ENCODE measurements around the gene PSD2. TPM values are rescaled to one million over a fixed set of nuclear protein-coding genes. Genes with fewer than 3 reads are reported as not detected.

Gene PSD2
- total RNA-seq, 4 donors from 2014 or later, result 0.10 TPM; not detected in 3

DNA sequence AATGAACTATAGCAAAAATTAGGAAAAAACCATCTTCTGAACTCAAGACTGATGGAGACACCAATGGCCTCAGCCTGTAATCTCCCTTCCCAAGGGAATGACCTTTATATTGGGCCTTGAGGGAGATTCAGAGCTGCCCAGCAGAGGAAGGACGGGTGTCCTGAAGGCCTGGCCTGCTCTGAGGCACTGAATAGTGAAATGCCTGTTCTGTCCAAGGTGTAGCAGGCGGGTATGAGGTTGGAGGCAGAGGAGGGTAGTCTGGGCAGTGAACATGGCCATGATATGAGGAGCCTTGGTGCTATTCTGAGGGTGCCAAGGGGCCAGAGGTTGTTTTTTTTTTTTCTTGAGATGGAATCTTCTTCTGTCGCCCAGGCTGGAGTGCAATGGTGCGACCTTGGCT lies 25.0 kb downstream of the PSD2 start:
- Histone ChIP-seq H3K27me3 (no peaks in the 10 kb centered on the region), H3K9me3 (no peaks in the 10 kb centered on the region), H3K4me3 (no peak overlapping the region), H3K36me3 (no peaks in the 10 kb centered on the region), H3K27ac (no peak overlapping the region), H3K4me1 (no peaks in the 10 kb centered on the region)
- no peak for TF ChIP-seq POLR2A (IDR thresholded peaks at IDR 0.05)
- TF ChIP-seq, protein P1, sequence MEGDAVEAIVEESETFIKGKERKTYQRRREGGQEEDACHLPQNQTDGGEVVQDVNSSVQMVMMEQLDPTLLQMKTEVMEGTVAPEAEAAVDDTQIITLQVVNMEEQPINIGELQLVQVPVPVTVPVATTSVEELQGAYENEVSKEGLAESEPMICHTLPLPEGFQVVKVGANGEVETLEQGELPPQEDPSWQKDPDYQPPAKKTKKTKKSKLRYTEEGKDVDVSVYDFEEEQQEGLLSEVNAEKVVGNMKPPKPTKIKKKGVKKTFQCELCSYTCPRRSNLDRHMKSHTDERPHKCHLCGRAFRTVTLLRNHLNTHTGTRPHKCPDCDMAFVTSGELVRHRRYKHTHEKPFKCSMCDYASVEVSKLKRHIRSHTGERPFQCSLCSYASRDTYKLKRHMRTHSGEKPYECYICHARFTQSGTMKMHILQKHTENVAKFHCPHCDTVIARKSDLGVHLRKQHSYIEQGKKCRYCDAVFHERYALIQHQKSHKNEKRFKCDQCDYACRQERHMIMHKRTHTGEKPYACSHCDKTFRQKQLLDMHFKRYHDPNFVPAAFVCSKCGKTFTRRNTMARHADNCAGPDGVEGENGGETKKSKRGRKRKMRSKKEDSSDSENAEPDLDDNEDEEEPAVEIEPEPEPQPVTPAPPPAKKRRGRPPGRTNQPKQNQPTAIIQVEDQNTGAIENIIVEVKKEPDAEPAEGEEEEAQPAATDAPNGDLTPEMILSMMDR (IDR thresholded peaks at IDR 0.05 in 4 of 5, conservative IDR thresholded peaks at IDR 0.05 in 1 of 5), result no peak
- DNase-seq (no peak), ATAC-seq (peak in 1 of 2 donors; percentile 21)
- in situ Hi-C loops (cut with MboI; ENCODE audit: low sequenced_read_pairs in 4 of 4) (no loop called here), intact Hi-C loops (cut with DNase I; ENCODE audit: low total_unique reads) (no loop called here)

GRCh38 chr5:139821806-139822552 lies 26.4 kb downstream of the PSD2 start:
- Histone ChIP-seq H3K4me1 (no peaks in the 10 kb centered on the region), H3K27me3 (no peaks in the 10 kb centered on the region), H3K9me3 (no peaks in the 10 kb centered on the region), H3K27ac (no peak overlapping the region), H3K36me3 (no peaks in the 10 kb centered on the region), H3K4me3 (no peak overlapping the region)
- DNase-seq, result no peak
- in situ Hi-C loops (cut with MboI; ENCODE audit: low sequenced_read_pairs in 4 of 4) (no loop called here), intact Hi-C loops (cut with DNase I; ENCODE audit: low total_unique reads) (no loop called here)
- TF ChIP-seq, protein P1 (IDR thresholded peaks at IDR 0.05 in 4 of 5, conservative IDR thresholded peaks at IDR 0.05 in 1 of 5), result no peak
- TF ChIP-seq POLR2A (IDR thresholded peaks at IDR 0.05), result no peak
- no peak for ATAC-seq

- in situ Hi-C loops (cut with MboI; ENCODE audit: low sequenced_read_pairs in 4 of 4), result no loop called here
- TF ChIP-seq, protein P1 (IDR thresholded peaks at IDR 0.05 in 4 of 5, conservative IDR thresholded peaks at IDR 0.05 in 1 of 5), result no peak
- no peak for TF ChIP-seq POLR2A (IDR thresholded peaks at IDR 0.05)
- H3K27me3 ChIP-seq, result no peaks in the 10 kb centered on the region
These were observed 27.2 kb downstream of the PSD2 start for GRCh38 chr5:139822553-139823425.

GRCh38 chr5:139823757-139824355 lies 28.2 kb downstream of the PSD2 start:
- in situ Hi-C loops (cut with MboI; ENCODE audit: low sequenced_read_pairs in 4 of 4), result no loop called here
- H3K4me1 ChIP-seq, result no peaks in the 10 kb centered on the region

More at GRCh38 chr5:139822553-139823425, 27.2 kb downstream of the PSD2 start:
- no peak for DNase-seq
- H3K27ac ChIP-seq, result no peak overlapping the region
- H3K9me3 ChIP-seq, result no peaks in the 10 kb centered on the region
- no peaks in the 10 kb centered on the region for H3K36me3 ChIP-seq
- no peaks in the 10 kb centered on the region for H3K4me1 ChIP-seq
- intact Hi-C loops (cut with DNase I; ENCODE audit: low total_unique reads), result no loop called here
- no peak for ATAC-seq
- H3K4me3 ChIP-seq, result no peak overlapping the region

More at GRCh38 chr5:139823757-139824355, 28.2 kb downstream of the PSD2 start:
- Histone ChIP-seq H3K27ac (no peak overlapping the region), H3K36me3 (no peaks in the 10 kb centered on the region), H3K4me3 (no peak overlapping the region), H3K9me3 (no peaks in the 10 kb centered on the region), H3K27me3 (no peaks in the 10 kb centered on the region)
- intact Hi-C loops (cut with DNase I; ENCODE audit: low total_unique reads), result no loop called here
- DNase-seq, result no peak
- TF ChIP-seq POLR2A (IDR thresholded peaks at IDR 0.05), result no peak
- TF ChIP-seq, protein P1 (IDR thresholded peaks at IDR 0.05 in 4 of 5, conservative IDR thresholded peaks at IDR 0.05 in 1 of 5), result no peak
- ATAC-seq, result no peak

All from gastrocnemius medialis (tissue), 4 donors.